ENCODE measurements around the gene ENAH. TPM values are rescaled to one million over a fixed set of nuclear protein-coding genes. Genes with fewer than 3 reads are reported as not detected.

ENAH gene
- total RNA-seq: 109 TPM

DNA sequence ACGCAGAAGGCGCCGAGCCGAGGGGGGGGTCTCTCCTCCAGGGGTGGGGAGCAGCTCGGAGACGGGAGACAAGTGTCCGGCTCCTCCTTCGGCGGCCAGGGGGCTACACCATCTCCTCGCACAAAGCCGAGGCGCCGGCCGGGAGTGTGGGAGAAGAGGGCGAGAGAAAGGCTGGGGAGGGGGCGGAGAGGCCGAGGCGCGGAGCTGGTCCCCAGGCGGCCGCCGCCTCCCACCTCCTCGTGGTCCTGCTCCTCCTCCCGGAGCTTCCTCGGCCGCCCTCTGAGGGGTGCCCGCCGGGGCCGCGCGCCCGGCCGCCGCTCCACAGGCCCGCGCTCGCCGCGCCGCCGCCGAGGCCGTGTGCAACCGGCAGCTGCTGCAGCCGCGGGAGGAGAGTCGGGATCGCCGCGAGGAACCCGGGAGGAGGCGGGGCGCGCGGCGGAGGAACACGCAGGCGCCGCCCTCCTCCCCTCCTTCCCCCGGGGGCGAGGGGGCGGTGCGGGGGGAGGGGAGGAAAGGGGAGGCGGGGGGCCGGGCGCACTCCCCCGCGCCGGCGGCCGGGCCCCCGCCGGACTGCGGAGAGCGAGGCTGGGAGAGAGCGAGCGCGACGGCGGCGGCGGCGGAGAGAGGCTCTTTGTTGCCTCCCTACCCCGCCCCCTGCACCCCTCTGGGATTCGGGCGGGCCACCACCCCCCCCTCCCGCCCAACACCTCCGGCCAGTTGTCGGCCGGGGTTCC lies at the start of gene ENAH:
Gene ENAH, minus strand, starts transcription at position 395 of the 734 bp plus-strand sequence. CDS start 433 bp downstream, outside the sequence.

Other genes with a start within 250 kb of the ENAH start
- gene LBR, start 225.1 kb downstream of the ENAH start, total RNA-seq: 117 TPM
- gene SRP9, start 124.7 kb upstream of the ENAH start, total RNA-seq: 262 TPM
- 9.4 TPM for gene EPHX1, start 157.0 kb upstream of the ENAH start, total RNA-seq
- gene TMEM63A, start 229.3 kb upstream of the ENAH start, total RNA-seq: 4.4 TPM
- gene LEFTY1, start 236.0 kb upstream of the ENAH start, total RNA-seq: not detected